HG02798 (cell line): ENCODE data around the gene KIFBP.

ENCODE experiments used
- ATAC-seq: cut with Tn5 transposase; IDR thresholded peaks from one replicate; pipeline ENCODE4 v1.9.1; 2021; ENCODE audit warnings: mild to moderate bottlenecking; ENCODE audit not compliant: unreplicated experiment, poor library complexity

KIFBP gene

GRCh38 chr10:69047111-69047832 is 58.7 kb downstream of the KIFBP start:
- ATAC-seq: no peak

DNA sequence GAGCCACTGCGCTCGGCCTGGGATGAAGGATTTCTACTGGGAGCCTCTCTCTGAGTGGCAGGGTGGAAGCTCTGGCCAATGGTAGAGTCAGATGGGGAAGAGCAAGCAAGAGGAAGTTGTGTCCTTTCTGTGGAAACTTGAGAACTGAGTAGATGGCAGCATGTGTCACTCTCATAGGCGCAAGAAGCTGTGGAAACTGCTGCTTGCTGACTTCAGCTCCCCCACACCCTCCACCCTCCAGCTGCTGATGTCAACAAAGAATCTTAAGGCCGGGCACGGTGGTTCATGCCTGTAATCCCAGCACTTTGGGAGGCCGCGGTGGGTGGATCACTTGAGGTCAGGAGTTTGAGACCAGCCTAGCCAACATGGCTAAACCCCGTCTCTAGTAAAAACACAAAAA is 59.5 kb downstream of the KIFBP start:
- no peak for ATAC-seq

- no peak for ATAC-seq
These were observed 61.0 kb downstream of the KIFBP start for GRCh38 chr10:69049566-69049961.

- ATAC-seq: peak; percentile 40
These were observed 62.7 kb downstream of the KIFBP start for GRCh38 chr10:69051303-69051702.

GRCh38 chr10:69051710-69052487 is 63.3 kb downstream of the KIFBP start:
- ATAC-seq: peak; percentile 22

GRCh38 chr10:69052736-69053135 is 64.1 kb downstream of the KIFBP start:
- no peak for ATAC-seq

DNA sequence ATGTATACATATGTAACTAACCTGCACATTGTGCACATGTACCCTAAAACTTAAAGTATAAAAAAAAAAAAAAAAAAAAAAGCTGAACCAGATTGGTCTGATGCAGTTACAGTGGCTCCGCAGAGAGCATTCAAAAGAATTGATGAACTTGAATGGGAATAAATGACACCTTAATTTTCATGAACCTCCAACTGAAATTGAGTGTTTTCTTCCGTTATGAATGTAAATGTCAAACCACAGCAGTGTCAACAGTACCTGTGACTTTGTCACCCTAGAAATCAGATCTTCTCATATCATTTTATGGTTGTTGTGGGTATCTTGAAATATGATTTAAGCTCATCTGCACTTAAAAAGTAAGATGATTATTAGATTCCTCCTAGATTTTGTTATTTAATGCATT is 66.6 kb downstream of the KIFBP start:
- no peak for ATAC-seq

DNA sequence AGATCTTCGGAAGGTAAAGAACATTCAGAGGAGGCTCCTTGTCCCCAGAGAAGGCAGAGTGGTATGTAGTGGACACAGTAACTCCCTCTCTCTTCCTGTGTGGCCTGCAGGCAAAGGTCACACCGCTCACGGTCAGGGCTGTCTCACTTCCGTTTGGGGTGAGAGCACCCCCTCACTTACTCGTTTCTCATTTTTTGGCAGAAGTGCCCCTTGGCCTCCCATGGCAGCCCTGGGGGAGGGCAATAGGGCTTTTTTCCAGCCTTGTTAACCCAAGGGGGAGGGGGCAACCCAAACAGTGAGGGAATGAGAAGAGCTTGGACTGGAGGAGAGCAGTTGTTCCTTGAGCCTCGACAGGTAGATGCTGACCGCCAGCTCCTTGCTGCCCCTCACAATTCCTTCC is 67.5 kb downstream of the KIFBP start:
- ATAC-seq: peak; percentile 44

DNA sequence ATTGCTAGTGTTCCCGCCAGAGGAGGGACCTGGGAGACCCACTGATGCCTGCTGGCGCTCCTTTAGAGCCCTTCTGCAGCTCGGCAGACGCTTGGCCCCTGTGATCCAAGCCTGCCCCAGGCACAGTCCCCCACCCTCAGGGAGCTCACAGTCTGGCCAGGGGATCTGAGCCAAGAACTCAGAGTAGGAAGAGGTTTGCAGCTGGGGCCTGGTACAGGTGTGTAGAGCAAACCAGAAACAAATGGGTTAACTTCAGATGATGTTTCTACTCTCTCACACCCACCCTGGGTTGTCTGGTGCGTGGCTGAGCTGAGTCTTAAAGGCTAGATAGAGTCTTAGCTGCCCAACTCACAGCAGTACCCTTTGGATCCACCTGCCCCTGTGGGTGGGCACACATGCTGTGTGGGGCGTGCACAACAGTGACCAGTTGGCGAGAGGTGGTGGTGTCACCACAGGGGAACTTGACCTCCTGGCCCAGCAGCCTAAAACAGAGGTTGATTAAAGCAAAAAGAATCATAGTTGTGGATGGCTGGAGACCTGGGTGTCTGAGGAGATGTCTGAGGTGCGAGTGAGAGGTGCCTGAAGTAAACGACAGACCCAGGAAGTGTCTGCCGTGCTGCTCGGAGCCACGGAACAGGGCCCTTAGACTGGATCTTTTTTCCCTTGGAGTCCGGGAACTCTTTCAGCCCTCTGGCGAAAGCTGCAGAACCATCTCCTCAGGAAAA is 68.1 kb downstream of the KIFBP start:
- no peak for ATAC-seq

DNA sequence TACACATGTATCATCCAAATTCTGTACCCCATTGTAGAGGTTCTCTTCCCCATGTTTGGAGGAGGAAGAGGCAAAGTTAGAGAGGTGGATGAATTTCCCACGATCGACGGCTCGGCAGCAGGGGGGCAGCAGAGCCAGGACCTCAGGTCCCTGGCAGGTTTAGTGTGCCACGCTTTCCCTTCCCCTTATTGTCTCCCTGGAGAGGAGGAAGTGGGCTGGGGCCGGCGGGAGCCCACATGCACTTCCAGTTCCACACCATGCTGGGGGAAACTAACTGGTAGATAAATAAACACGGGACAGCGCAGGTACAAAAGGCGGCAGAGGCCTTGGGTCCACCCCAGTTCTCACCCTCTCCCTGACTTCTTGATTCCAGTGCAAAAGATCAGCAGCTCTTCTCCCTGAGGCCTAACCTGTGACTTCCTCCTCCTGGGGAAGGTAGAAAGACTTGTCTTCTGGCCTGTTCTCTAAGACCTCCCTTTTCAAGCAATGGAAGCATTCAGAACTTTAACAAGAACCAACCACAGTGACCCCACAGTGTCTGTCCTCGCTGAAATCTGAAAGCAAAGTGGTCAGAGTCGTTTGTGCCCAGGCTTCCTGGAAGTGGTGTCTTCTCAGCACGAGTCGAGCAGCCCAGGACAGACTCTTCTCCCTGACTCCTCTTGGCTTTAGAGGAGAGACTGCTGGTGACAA is 68.8 kb downstream of the KIFBP start:
- ATAC-seq: no peak

- no peak for ATAC-seq
These were observed 69.3 kb downstream of the KIFBP start for GRCh38 chr10:69057951-69058297.

DNA sequence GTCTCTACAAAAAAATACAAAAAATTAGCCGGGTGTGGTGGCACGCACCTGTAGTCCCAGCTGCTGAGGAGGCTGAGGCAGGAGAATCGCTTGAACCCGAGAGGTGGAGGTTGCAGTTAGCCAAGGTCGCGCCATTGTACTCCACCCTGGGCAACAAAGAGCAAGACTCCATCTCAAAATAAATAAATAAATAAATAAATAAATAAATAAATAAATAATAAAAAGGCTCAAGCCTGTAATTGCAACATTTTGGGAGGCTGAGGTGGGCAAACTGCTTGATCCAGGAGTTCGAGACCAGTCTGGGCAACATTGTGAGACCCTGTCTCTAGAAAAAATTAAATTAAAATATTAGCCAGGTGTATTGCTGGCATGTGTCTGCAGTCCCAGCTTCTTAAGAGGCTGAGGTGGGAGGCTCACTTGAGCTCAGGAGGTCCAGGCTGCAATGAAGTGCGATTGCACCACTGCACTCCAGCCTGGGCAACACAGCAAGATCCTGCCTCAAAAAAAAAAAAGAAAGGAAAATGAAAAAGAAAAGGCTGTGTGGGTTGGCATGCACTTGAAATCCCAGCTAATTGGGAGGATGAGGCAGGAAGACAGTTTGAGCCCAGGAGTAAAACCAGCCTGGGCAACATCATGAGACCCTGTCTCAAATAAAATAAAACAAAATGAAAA is 71.7 kb downstream of the KIFBP start:
- ATAC-seq: no peak

DNA sequence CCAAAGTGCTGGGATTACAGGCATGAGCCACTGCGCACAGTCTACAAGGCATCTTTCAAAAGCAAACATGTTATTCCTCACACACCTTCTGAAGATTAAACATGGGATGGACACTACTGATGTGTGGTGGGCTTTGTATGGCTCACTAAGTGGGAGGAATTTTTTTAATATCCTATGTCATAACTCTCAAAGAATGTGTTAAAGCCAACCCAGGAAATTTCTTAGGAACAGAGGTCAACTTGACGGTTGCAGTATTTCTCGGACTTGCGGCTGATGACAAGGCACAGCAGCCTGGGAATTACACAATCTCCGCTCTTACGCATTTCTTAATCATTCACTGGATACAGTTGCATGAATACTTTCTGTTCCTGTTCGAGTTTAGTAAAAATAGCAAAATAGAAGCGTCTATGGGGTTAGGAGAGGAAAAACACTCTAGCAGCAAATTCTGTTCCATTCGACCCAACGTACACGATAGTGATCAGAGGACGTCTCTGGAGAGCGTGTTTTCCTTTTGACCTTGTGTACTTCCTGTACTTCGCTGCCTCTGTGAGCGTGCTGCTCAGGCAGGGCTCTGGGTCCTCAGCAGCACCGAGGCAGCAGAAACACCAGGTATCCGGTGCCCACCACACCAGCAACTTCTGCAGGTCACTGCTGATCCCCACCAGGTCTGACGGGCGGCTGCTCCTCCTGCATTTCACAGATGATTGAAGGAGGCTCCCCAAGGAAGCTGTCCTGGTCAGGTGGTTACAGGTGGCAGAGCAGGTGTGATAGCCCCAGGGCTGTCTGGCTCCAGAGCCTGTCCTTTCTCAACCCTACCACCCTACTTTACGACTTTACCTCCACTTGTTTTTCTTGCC is 72.9 kb downstream of the KIFBP start:
- peak; percentile 36 for ATAC-seq

DNA sequence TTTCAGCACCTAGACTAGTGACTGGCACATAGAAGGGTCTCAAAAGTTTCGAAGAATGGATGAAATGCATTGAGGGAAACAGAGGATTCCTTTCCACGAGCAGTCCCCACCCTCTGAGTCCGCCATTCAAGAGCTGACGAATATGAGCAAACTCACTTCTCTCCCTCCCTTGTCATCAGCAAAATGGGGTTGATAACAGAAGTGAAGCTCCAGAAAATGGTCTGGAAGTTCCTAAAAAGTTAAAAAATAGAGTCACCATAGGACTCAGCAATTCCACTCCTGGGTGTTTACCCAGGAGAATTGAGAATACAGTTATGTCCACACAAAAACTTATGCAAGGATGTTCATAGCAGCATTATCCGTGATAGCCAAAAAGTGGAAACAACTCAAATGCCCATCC is 74.3 kb downstream of the KIFBP start:
- ATAC-seq: no peak

- ATAC-seq: no peak
These were observed 76.2 kb downstream of the KIFBP start for GRCh38 chr10:69064762-69065328.

GRCh38 chr10:69065406-69066361 is 77.1 kb downstream of the KIFBP start:
- peak; percentile 68 for ATAC-seq
